Activated CD8-positive, alpha-beta memory T cell treated with anti-CD3 and anti-CD28 coated beads for 36 hours (primary cell): Measurements from ENCODE around the gene FCGR3A. TPM values are rescaled to one million over a fixed set of nuclear protein-coding genes. Genes with fewer than 3 reads are reported as not detected.

Experiments
- CTCF ChIA-PET: fragments of 350-600 bp; sonication (Branson Sonifier 250); formaldehyde crosslinking; loops from one replicate; lab custom pipeline; 2021; ENCODE audit warnings: antibody characterized with exemption; lab: Charles Lee
- POLR2A ChIA-PET: fragments of 350-600 bp; sonication (Branson Sonifier 250); formaldehyde crosslinking; loops from one replicate; lab custom pipeline; 2021; ENCODE audit warnings: antibody characterized with exemption; lab: Charles Lee
- total RNA-seq, 2 experiments: library from RNA; stranded (reverse); gene quantifications; one replicate each; pipeline ENCODE4 v1.2.3, GENCODE V29; 2021

FCGR3A gene
- total RNA-seq, 2 experiments from 2014 or later, result not detected

GRCh38 chr1:161511018-161511755, 38.4 kb downstream of the FCGR3A start:
- POLR2A ChIA-PET, result no interaction called here
- CTCF ChIA-PET, result no interaction called here

GRCh38 chr1:161510477-161510876, 39.1 kb downstream of the FCGR3A start:
- CTCF ChIA-PET, result interaction anchor here (0.6 kb wide), 1 partner anchor 49 kb away, joined by 3 read pairs; no protein-coding TSS in a partner anchor

GRCh38 chr1:161506336-161507223, 43.0 kb downstream of the FCGR3A start:
- ChIA-PET CTCF (interaction anchor here (0.7 to 1.3 kb wide), 2 partner anchors 19 to 92 kb away, joined by 3 read pairs; no protein-coding TSS in a partner anchor), POLR2A (no interaction called here)

More at GRCh38 chr1:161510477-161510876, 39.1 kb downstream of the FCGR3A start:
- POLR2A ChIA-PET, result no interaction called here

GRCh38 chr1:161505686-161506085, 43.9 kb downstream of the FCGR3A start:
- ChIA-PET POLR2A (no interaction called here), CTCF (interaction anchor here (1.3 kb wide), 1 partner anchor 18 kb away, joined by 3 read pairs; no protein-coding TSS in a partner anchor)

GRCh38 chr1:161503394-161503748, 46.2 kb downstream of the FCGR3A start:
- POLR2A ChIA-PET, result no interaction called here
- CTCF ChIA-PET, result interaction anchor here (1.0 kb wide), 1 partner anchor 16 kb away, joined by 5 read pairs; no protein-coding TSS in a partner anchor

GRCh38 chr1:161502641-161503393, 46.8 kb downstream of the FCGR3A start:
- ChIA-PET CTCF (interaction anchor here (1.0 kb wide), 1 partner anchor 16 kb away, joined by 5 read pairs; no protein-coding TSS in a partner anchor), POLR2A (no interaction called here)

- POLR2A ChIA-PET, result no interaction called here
- CTCF ChIA-PET, result no interaction called here
Observed at GRCh38 chr1:161502181-161502580, 47.4 kb downstream of the FCGR3A start.

GRCh38 chr1:161501234-161501633, 48.4 kb downstream of the FCGR3A start:
- POLR2A ChIA-PET, result no interaction called here
- CTCF ChIA-PET, result no interaction called here

GRCh38 chr1:161499099-161500039, 50.2 kb downstream of the FCGR3A start:
- POLR2A ChIA-PET, result no interaction called here
- CTCF ChIA-PET, result no interaction called here

- CTCF ChIA-PET, result no interaction called here
- POLR2A ChIA-PET, result no interaction called here
Observed at GRCh38 chr1:161498646-161499045, 51.0 kb downstream of the FCGR3A start.

- CTCF ChIA-PET, result no interaction called here
- POLR2A ChIA-PET, result no interaction called here
Observed at GRCh38 chr1:161497961-161498360, 51.7 kb downstream of the FCGR3A start.

GRCh38 chr1:161495490-161495889, 54.1 kb downstream of the FCGR3A start:
- ChIA-PET POLR2A (no interaction called here), CTCF (interaction anchor here (0.6 to 1.2 kb wide), 2 partner anchors 246 to 254 kb away, joined by 3 read pairs; partner anchors contain the start of gene DUSP12)

GRCh38 chr1:161494091-161494735, 55.4 kb downstream of the FCGR3A start:
- ChIA-PET POLR2A (no interaction called here), CTCF (interaction anchor here (0.6 kb wide), 1 partner anchor 11 kb away, joined by 4 read pairs; no protein-coding TSS in a partner anchor)

- CTCF ChIA-PET, result interaction anchor here (1.3 kb wide), 1 partner anchor 31 kb away, joined by 3 read pairs; the partner anchor contains the start of gene HSPA6
- POLR2A ChIA-PET, result no interaction called here
Observed at GRCh38 chr1:161492827-161493226, 56.8 kb downstream of the FCGR3A start.
